Activated CD8-positive, alpha-beta T cell treated with anti-CD3 and anti-CD28 coated beads for 36 hours (primary cell): ENCODE measurements around the gene TTC39C. TPM values are rescaled to one million over a fixed set of nuclear protein-coding genes. Genes with fewer than 3 reads are reported as not detected.

Experiments
- ATAC-seq: fragments of 200-7000 bp; cut with Tn5 transposase; one replicate; pipeline ENCODE4 v1.10.0; 2021; ENCODE audit warnings: mild to moderate bottlenecking, moderate library complexity
- CTCF ChIA-PET: fragments of 350-600 bp; sonication (Branson Sonifier 250); formaldehyde crosslinking; loops from one replicate; lab custom pipeline; 2021; ENCODE audit warnings: antibody characterized with exemption; lab: Charles Lee
- POLR2A ChIA-PET: fragments of 350-600 bp; sonication (Branson Sonifier 250); formaldehyde crosslinking; loops from one replicate; lab custom pipeline; 2021; ENCODE audit warnings: antibody characterized with exemption; lab: Charles Lee
- DNase-seq: peaks from one replicate; pipeline ENCODE4 v3.0.0-alpha.2; 2020
- H3K27ac Mint-ChIP-seq: one replicate; pipeline ENCODE4 v1.8.0; 2021; ENCODE audit warnings: mild to moderate bottlenecking, mixed read lengths
- H3K27me3 Mint-ChIP-seq: one replicate; pipeline ENCODE4 v1.8.0; 2021; ENCODE audit warnings: mixed read lengths
- H3K36me3 Mint-ChIP-seq: one replicate; pipeline ENCODE4 v1.8.0; 2021; ENCODE audit warnings: low read depth, mixed read lengths
- H3K4me1 Mint-ChIP-seq: one replicate; pipeline ENCODE4 v1.8.0; 2021; ENCODE audit warnings: low read depth, mixed read lengths
- H3K4me3 Mint-ChIP-seq: one replicate; pipeline ENCODE4 v1.8.0; 2021; ENCODE audit warnings: mild to moderate bottlenecking, moderate library complexity, mixed read lengths
- H3K9me3 Mint-ChIP-seq: one replicate; pipeline ENCODE4 v1.8.0; 2021; ENCODE audit warnings: mixed read lengths
- CTCF ChIP-seq: fragments of 200-600 bp; IDR thresholded peaks from one replicate; pipeline ENCODE4 v1.8.0; 2022; ENCODE audit warnings: antibody characterized with exemption, mild to moderate bottlenecking
- intact Hi-C: fragments of 100-400 bp; cut with micrococcal nuclease; formaldehyde crosslinking; loops from one replicate; pipeline ENCODE4 v1.10.0; 2022
- total RNA-seq, 2 experiments: library from RNA; stranded (reverse); gene quantifications; one replicate each; pipeline ENCODE4 v1.2.3, GENCODE V29; 2021

The TTC39C gene
- total RNA-seq, 2 experiments from 2014 or later, result 37.9 to 43.0 TPM

- ATAC-seq, result no peak
- Mint-ChIP-seq H3K4me1 (peaks cover 20% of the 10 kb centered on the region), H3K27me3 (no peaks in the 10 kb centered on the region), H3K4me3 (no peak overlapping the region), H3K36me3 (peaks cover 45% of the 10 kb centered on the region), H3K27ac (no peak overlapping the region), H3K9me3 (peaks cover 5% of the 10 kb centered on the region)
- no peak for DNase-seq
- no peak for TF ChIP-seq CTCF
- intact Hi-C loops, result no loop called here
- CTCF ChIA-PET, result interaction anchor here (0.7 kb wide), 1 partner anchor 29 kb away, joined by 3 read pairs; no protein-coding TSS in a partner anchor
- POLR2A ChIA-PET, result no interaction called here
Observed at GRCh38 chr18:24095976-24096375, 81.4 kb downstream of the TTC39C start.

DNA sequence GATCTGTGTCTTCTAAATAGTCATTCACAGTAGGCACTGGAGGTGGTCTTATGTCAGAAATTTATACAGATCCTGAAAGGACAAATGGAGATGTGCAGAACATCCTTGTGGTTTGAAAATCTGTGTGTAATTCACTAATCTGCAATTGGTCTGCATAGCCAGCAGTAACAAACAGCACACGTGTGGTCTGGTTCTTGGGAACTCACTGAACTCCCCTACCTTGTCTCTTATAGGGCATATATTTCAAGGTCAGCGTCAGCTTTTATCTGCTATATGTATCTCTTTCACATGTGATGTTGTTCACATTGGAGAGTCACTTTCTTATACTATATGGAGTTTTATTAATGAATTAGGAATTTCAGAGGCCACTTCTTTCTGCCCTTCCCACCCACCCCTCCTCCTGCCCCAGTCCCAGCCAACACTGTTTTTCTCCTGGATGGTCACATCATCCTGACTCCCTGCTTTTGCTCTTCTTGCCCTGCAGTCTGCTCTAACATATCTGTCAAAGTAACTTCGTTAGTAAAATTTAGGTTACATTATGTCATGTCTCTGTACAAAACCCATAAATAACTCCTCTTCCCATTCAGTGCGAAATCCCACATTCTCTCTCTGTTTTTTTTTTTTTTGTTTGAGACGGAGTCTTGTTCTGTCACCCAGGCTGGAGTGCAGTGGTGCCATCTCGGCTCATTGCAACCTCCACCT is 88.9 kb downstream of the TTC39C start:
- Mint-ChIP-seq H3K9me3 (no peaks in the 10 kb centered on the region), H3K4me3 (no peak overlapping the region), H3K36me3 (peaks cover 15% of the 10 kb centered on the region), H3K27ac (no peak overlapping the region), H3K27me3 (no peaks in the 10 kb centered on the region), H3K4me1 (no peaks in the 10 kb centered on the region)
- ATAC-seq (no peak), DNase-seq (no peak)
- CTCF ChIA-PET, result no interaction called here
- TF ChIP-seq CTCF, result no peak
- intact Hi-C loops, result no loop called here
- POLR2A ChIA-PET, result no interaction called here

DNA sequence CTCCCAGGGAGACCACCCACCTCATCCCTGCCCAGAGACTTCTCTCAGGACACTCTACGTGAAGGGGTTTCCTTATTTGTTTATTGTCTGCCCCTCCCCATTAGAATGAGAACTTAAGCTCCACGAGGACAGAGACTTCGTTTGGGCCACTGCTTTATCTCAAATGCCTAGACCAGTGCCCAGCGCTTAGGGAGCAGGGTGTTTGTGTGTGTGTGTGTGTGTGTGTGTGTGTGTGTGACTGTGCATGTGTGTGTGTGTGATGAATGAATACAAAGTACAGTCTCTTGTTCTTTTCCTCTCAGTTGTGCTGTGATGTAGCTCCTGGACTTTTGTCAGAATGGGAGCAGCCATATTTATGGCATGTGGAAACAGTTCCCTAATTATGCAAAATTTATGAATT is 89.9 kb downstream of the TTC39C start:
- Mint-ChIP-seq H3K9me3 (no peaks in the 10 kb centered on the region), H3K27ac (peak overlapping the region; percentile 33), H3K27me3 (no peaks in the 10 kb centered on the region), H3K36me3 (peaks cover 15% of the 10 kb centered on the region), H3K4me3 (no peak overlapping the region), H3K4me1 (no peaks in the 10 kb centered on the region)
- CTCF ChIA-PET, result no interaction called here
- no peak for DNase-seq
- no peak for ATAC-seq
- intact Hi-C loops, result no loop called here
- no peak for TF ChIP-seq CTCF
- POLR2A ChIA-PET, result interaction anchor here (2.4 kb wide), 1 partner anchor 11 kb away, joined by 8 read pairs; no protein-coding TSS in a partner anchor

GRCh38 chr18:24108641-24109040 is 94.1 kb downstream of the TTC39C start:
- H3K36me3 Mint-ChIP-seq, result peaks cover 4% of the 10 kb centered on the region
- POLR2A ChIA-PET, result no interaction called here
- no peak for ATAC-seq

More at GRCh38 chr18:24108641-24109040, 94.1 kb downstream of the TTC39C start:
- Mint-ChIP-seq H3K4me1 (peaks cover 12% of the 10 kb centered on the region), H3K27me3 (no peaks in the 10 kb centered on the region), H3K4me3 (no peak overlapping the region), H3K9me3 (no peaks in the 10 kb centered on the region), H3K27ac (no peak overlapping the region)
- intact Hi-C loops, result no loop called here
- DNase-seq, result no peak
- CTCF ChIA-PET, result interaction anchor here (1.0 kb wide), 1 partner anchor 190 kb away, joined by 3 read pairs; no protein-coding TSS in a partner anchor
- TF ChIP-seq CTCF, result no peak
